ENCODE data around the gene KLHL2.
"Not testable (repeated sequence)": the region's sequence is repeated elsewhere in the genome, so short reads cannot be mapped to it uniquely, and the experiment has no call there.

Gene KLHL2

GRCh38 chr4:165234766-165235165 is 27.4 kb downstream of the KLHL2 start:
- no peaks in the 10 kb centered on the region for H3K36me3 ChIP-seq (ENCODE audit: insufficient read depth, low read length)
- 0 out of 2 replicates have a peak, but pooled peaks cover 6% of the 10 kb centered on the region for H3K4me1 ChIP-seq (ENCODE audit: insufficient read depth, low read length)

GRCh38 chr4:165236852-165237251 is 29.5 kb downstream of the KLHL2 start:
- H3K4me1 ChIP-seq (ENCODE audit: insufficient read depth, low read length); H3K36me3 ChIP-seq (ENCODE audit: insufficient read depth, low read length): not testable (repeated sequence)

More at GRCh38 chr4:165234766-165235165, 27.4 kb downstream of the KLHL2 start:
- H3K9me3 ChIP-seq (ENCODE audit: control insufficient read depth, insufficient read depth, low read length), result no peaks in the 10 kb centered on the region
- H3K9ac ChIP-seq (ENCODE audit: low read depth, low read length), result no peak overlapping the region

GRCh38 chr4:165238041-165238640 is 30.8 kb downstream of the KLHL2 start:
- H3K9me3 ChIP-seq (ENCODE audit: control insufficient read depth, insufficient read depth, low read length); H3K4me1 ChIP-seq (ENCODE audit: insufficient read depth, low read length); H3K36me3 ChIP-seq (ENCODE audit: insufficient read depth, low read length); H3K9ac ChIP-seq (ENCODE audit: low read depth, low read length): not testable (repeated sequence)

More at GRCh38 chr4:165236852-165237251, 29.5 kb downstream of the KLHL2 start:
- H3K9me3 ChIP-seq (ENCODE audit: control insufficient read depth, insufficient read depth, low read length); H3K9ac ChIP-seq (ENCODE audit: low read depth, low read length): not testable (repeated sequence)

- not testable (repeated sequence) for H3K9me3 ChIP-seq (ENCODE audit: control insufficient read depth, insufficient read depth, low read length); H3K36me3 ChIP-seq (ENCODE audit: insufficient read depth, low read length); H3K9ac ChIP-seq (ENCODE audit: low read depth, low read length)
Observed at GRCh38 chr4:165240761-165241160, 33.4 kb downstream of the KLHL2 start.

GRCh38 chr4:165244148-165244547 is 36.8 kb downstream of the KLHL2 start:
- not testable (repeated sequence) for H3K4me1 ChIP-seq (ENCODE audit: insufficient read depth, low read length); H3K9me3 ChIP-seq (ENCODE audit: control insufficient read depth, insufficient read depth, low read length); H3K9ac ChIP-seq (ENCODE audit: low read depth, low read length); H3K36me3 ChIP-seq (ENCODE audit: insufficient read depth, low read length)

More at GRCh38 chr4:165240761-165241160, 33.4 kb downstream of the KLHL2 start:
- not testable (repeated sequence) for H3K4me1 ChIP-seq (ENCODE audit: insufficient read depth, low read length)

- not testable (repeated sequence) for H3K9me3 ChIP-seq (ENCODE audit: control insufficient read depth, insufficient read depth, low read length); H3K4me1 ChIP-seq (ENCODE audit: insufficient read depth, low read length); H3K9ac ChIP-seq (ENCODE audit: low read depth, low read length); H3K36me3 ChIP-seq (ENCODE audit: insufficient read depth, low read length)
Observed at GRCh38 chr4:165244587-165245186, 37.3 kb downstream of the KLHL2 start.

- H3K9me3 ChIP-seq (ENCODE audit: control insufficient read depth, insufficient read depth, low read length), result no peaks in the 10 kb centered on the region
- no peak overlapping the region for H3K9ac ChIP-seq (ENCODE audit: low read depth, low read length)
- H3K4me1 ChIP-seq (ENCODE audit: insufficient read depth, low read length), result no peaks in the 10 kb centered on the region
- no peaks in the 10 kb centered on the region for H3K36me3 ChIP-seq (ENCODE audit: insufficient read depth, low read length)
Observed at GRCh38 chr4:165248102-165248501, 40.7 kb downstream of the KLHL2 start.

GRCh38 chr4:165248904-165249303 is 41.5 kb downstream of the KLHL2 start:
- not testable (repeated sequence) for H3K4me1 ChIP-seq (ENCODE audit: insufficient read depth, low read length); H3K9ac ChIP-seq (ENCODE audit: low read depth, low read length); H3K9me3 ChIP-seq (ENCODE audit: control insufficient read depth, insufficient read depth, low read length); H3K36me3 ChIP-seq (ENCODE audit: insufficient read depth, low read length)

GRCh38 chr4:165254771-165255170 is 47.4 kb downstream of the KLHL2 start:
- H3K9me3 ChIP-seq (ENCODE audit: control insufficient read depth, insufficient read depth, low read length); H3K4me1 ChIP-seq (ENCODE audit: insufficient read depth, low read length); H3K36me3 ChIP-seq (ENCODE audit: insufficient read depth, low read length); H3K9ac ChIP-seq (ENCODE audit: low read depth, low read length): not testable (repeated sequence)

- not testable (repeated sequence) for H3K4me1 ChIP-seq (ENCODE audit: insufficient read depth, low read length); H3K36me3 ChIP-seq (ENCODE audit: insufficient read depth, low read length); H3K9me3 ChIP-seq (ENCODE audit: control insufficient read depth, insufficient read depth, low read length); H3K9ac ChIP-seq (ENCODE audit: low read depth, low read length)
Observed at GRCh38 chr4:165255439-165255838, 48.1 kb downstream of the KLHL2 start.

GRCh38 chr4:165256074-165256659 is 48.8 kb downstream of the KLHL2 start:
- H3K4me1 ChIP-seq (ENCODE audit: insufficient read depth, low read length); H3K36me3 ChIP-seq (ENCODE audit: insufficient read depth, low read length); H3K9ac ChIP-seq (ENCODE audit: low read depth, low read length); H3K9me3 ChIP-seq (ENCODE audit: control insufficient read depth, insufficient read depth, low read length): not testable (repeated sequence)

- not testable (repeated sequence) for H3K36me3 ChIP-seq (ENCODE audit: insufficient read depth, low read length); H3K4me1 ChIP-seq (ENCODE audit: insufficient read depth, low read length); H3K9ac ChIP-seq (ENCODE audit: low read depth, low read length); H3K9me3 ChIP-seq (ENCODE audit: control insufficient read depth, insufficient read depth, low read length)
Observed at GRCh38 chr4:165259776-165260175, 52.4 kb downstream of the KLHL2 start.

GRCh38 chr4:165262306-165262705 is 54.9 kb downstream of the KLHL2 start:
- not testable (repeated sequence) for H3K9me3 ChIP-seq (ENCODE audit: control insufficient read depth, insufficient read depth, low read length); H3K4me1 ChIP-seq (ENCODE audit: insufficient read depth, low read length); H3K9ac ChIP-seq (ENCODE audit: low read depth, low read length); H3K36me3 ChIP-seq (ENCODE audit: insufficient read depth, low read length)

GRCh38 chr4:165263466-165263865 is 56.1 kb downstream of the KLHL2 start:
- not testable (repeated sequence) for H3K4me1 ChIP-seq (ENCODE audit: insufficient read depth, low read length); H3K9ac ChIP-seq (ENCODE audit: low read depth, low read length); H3K36me3 ChIP-seq (ENCODE audit: insufficient read depth, low read length); H3K9me3 ChIP-seq (ENCODE audit: control insufficient read depth, insufficient read depth, low read length)

- not testable (repeated sequence) for H3K9ac ChIP-seq (ENCODE audit: low read depth, low read length); H3K4me1 ChIP-seq (ENCODE audit: insufficient read depth, low read length); H3K9me3 ChIP-seq (ENCODE audit: control insufficient read depth, insufficient read depth, low read length); H3K36me3 ChIP-seq (ENCODE audit: insufficient read depth, low read length)
Observed at GRCh38 chr4:165269931-165270330, 62.6 kb downstream of the KLHL2 start.
